ENCODE data around the gene TBC1D14. TPM values are rescaled to one million over a fixed set of nuclear protein-coding genes. Genes with fewer than 3 reads are reported as not detected.
"Not testable (repeated sequence)": the region's sequence is repeated elsewhere in the genome, so short reads cannot be mapped to it uniquely, and the experiment has no call there.

The TBC1D14 gene
- polyA plus RNA-seq, 3 donors: 61.2 to 66.4 (median 61.8) TPM

DNA sequence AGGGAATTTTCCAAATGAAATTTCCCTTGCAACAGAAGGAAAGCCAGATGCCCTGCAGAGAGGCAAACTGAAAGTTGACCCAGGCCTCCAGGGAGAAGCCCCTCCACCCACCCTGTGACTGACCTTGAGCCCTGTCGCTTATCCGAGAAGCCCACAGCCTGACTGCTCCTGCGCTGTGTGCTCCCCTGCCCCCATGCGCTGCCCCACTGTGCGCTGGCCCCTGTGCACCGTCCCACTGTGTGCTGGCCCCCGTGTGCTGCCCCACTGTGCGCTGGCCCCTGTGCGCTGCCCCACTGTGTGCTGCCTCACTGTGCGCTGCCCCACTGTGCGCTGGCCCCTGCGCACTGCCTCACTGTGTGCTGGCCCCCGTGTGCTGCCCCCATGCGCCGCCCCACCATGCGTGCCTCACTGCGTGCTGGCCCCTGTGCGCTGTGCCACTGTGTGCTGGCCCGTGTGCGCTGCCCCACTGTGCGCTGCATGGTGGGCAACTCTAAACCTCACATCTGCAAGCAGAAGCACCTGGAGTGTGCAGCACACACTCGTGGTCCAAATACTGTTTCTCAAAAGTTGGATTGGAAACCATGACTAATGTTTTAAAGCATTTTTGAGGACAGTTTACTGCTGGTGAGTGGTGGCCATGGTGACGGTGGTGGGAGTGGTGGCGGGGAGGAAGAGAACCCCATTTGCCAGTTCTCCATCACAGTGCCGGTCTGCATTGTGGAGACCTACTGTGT, 166.5 kb downstream of the TBC1D14 start:
- no peak for DNase-seq (ENCODE audit: extremely low read depth in 1 of 11, low read depth in 9 of 11, low spot score in 4 of 11)

DNA sequence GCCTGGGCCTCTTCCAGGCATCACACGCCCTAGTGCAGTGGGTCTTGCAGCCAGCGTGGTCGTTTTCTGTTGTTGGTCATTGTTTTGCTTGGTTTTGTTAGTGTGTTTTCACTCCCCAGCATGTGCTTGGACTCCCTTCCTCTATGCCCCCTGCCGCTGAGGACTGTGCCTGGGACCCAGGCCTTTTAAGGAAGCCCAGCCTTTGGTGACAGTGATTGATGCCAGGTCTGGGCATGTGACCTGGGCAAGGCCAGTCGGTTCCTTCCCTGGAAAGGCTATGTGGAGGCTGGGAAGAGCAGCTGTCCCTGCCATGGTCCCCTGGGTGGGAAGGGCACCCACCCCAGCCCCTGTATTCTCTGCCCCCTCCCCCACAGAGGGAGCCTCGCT, 167.1 kb downstream of the TBC1D14 start:
- no peak for DNase-seq (ENCODE audit: extremely low read depth in 1 of 11, low read depth in 9 of 11, low spot score in 4 of 11)

DNA sequence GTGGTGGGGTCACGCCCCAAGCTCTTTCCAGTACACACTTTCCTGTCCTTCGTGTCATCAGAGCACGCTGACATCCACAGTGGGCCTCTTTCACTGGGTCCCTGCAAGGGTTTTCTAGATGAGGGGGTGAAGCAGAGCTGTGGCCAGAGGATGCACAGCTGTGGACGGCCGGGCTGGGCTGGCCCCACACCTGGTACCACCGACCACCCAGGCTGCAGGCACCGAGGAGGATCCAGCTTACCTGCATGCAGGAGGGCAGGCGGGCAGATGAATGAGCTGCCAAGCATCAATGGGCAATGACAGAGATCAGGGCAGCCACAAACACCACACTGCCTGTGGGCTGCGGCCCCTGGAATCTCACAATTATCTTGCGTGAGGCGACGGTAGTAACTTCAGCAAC, 167.7 kb downstream of the TBC1D14 start:
- no peak for DNase-seq (ENCODE audit: extremely low read depth in 1 of 11, low read depth in 9 of 11, low spot score in 4 of 11)

DNA sequence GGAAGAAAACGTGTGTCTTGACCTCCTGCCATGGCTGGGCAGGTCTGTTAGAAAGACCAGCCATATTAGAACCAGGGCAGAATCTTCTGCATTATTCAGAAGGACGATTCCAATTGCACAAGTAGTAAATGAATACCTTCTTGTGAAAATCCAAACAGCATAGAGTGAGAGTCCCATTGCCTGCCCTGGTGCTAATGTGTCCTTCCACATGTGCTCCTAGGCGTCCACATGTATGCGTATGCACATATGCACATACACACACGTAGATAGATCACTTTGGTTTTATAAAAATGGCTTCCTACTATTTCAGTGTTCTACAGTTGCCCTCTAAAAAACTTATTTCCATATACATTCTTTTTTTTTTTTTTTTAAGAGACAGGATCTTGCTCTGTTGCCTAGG, 168.4 kb downstream of the TBC1D14 start:
- DNase-seq (ENCODE audit: extremely low read depth in 1 of 11, low read depth in 9 of 11, low spot score in 4 of 11): no peak

- DNase-seq (ENCODE audit: extremely low read depth in 1 of 11, low read depth in 9 of 11, low spot score in 4 of 11): not testable (repeated sequence)
Observed at GRCh38 chr4:7079483-7079882, 169.9 kb downstream of the TBC1D14 start.

GRCh38 chr4:7079909-7080308, 170.3 kb downstream of the TBC1D14 start:
- not testable (repeated sequence) for DNase-seq (ENCODE audit: extremely low read depth in 1 of 11, low read depth in 9 of 11, low spot score in 4 of 11)

Other genes starting within 250 kb of the TBC1D14 start
- 10 to 100 TPM in 1 of 3 donors, 1 to 10 TPM in 2; 5.4 to 11.8 (median 7.3) TPM for gene S100P, start 215.9 kb upstream of the TBC1D14 start, polyA plus RNA-seq (ENCODE audit: insufficient read length in 3 of 3)
- gene MRFAP1L1, start 200.0 kb upstream of the TBC1D14 start, polyA plus RNA-seq (ENCODE audit: insufficient read length in 3 of 3): 100 to 1,000 TPM; 108 to 141 (median 133) TPM
- 10 to 100 TPM; 11.6 to 13.7 (median 11.7) TPM for gene BLOC1S4, start 193.7 kb upstream of the TBC1D14 start, polyA plus RNA-seq (ENCODE audit: insufficient read length in 3 of 3)
- 10 to 100 TPM; 36.3 to 43.7 (median 39.9) TPM for gene KIAA0232, start 127.1 kb upstream of the TBC1D14 start, polyA plus RNA-seq (ENCODE audit: insufficient read length in 3 of 3)
- gene TADA2B, start 133.5 kb downstream of the TBC1D14 start, polyA plus RNA-seq (ENCODE audit: insufficient read length in 3 of 3): 10 to 100 TPM; 18.5 to 22.9 (median 20.9) TPM
- gene GRPEL1, start 158.2 kb downstream of the TBC1D14 start, polyA plus RNA-seq (ENCODE audit: insufficient read length in 3 of 3): 10 to 100 TPM; 34.8 to 43.4 (median 36.5) TPM

All from renal cortex interstitium (tissue), 11 donors.